ENCODE results near the gene FMNL2. TPM values are rescaled to one million over a fixed set of nuclear protein-coding genes. Genes with fewer than 3 reads are reported as not detected.

FMNL2 gene
- polyA plus RNA-seq, 3 donors = 0.28 to 3.2 (median 0.71) TPM

DNA sequence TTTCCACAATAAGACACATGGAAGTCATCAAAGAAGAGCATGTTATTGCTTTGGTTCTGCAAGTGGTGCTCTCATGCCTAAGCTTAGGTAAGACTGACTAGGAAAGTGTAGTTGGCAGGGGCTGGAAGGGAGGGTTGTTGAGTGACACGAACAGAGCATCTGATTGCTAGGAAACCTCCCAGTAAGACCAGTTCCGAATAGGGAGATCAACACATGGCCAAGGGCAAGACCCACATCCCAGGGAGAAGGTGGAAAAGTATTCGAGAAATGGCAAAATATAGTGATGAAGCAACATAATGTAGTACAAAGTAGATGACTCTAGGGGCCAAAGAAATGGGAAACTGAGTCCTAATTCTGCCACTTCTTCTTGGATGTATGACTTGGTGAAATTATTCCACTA lies 33.8 kb upstream of the FMNL2 start:
- no peak overlapping the region for H3K27ac ChIP-seq (ENCODE audit: low read depth in 1 of 2, low read length in 2 of 2)
- no peak overlapping the region for H2AFZ ChIP-seq (ENCODE audit: insufficient read depth, low read depth, low read length, poor library complexity, severe bottlenecking)
- no peaks in the 10 kb centered on the region for H3K4me1 Mint-ChIP-seq
- no peaks in the 10 kb centered on the region for H3K79me2 ChIP-seq (ENCODE audit: insufficient read depth, low read length)
- no peak overlapping the region for H3K27ac Mint-ChIP-seq
- H3K36me3 ChIP-seq (replicated peaks in 1 of 2; ENCODE audit: control insufficient read depth in 1 of 2, insufficient read depth in 2 of 2, low read length in 2 of 2) = no peaks in the 10 kb centered on the region
- 100% methylated on average over 1 of the region's 3 CpGs for WGBS (ENCODE audit: insufficient coverage)
- no peaks in the 10 kb centered on the region for H3K27me3 ChIP-seq (ENCODE audit: control insufficient read depth in 2 of 2, insufficient read depth in 2 of 2, low read length in 2 of 2)
- no peak for TF ChIP-seq CTCF (IDR thresholded peaks at IDR 0.05)
- no peaks in the 10 kb centered on the region for H3K9me3 ChIP-seq (replicated peaks in 1 of 2; ENCODE audit: control insufficient read depth in 1 of 2, insufficient read depth in 1 of 2, low read length in 2 of 2)
- no peak for DNase-seq
- intact Hi-C loops (cut with micrococcal nuclease) = no loop called here
- H3K4me3 Mint-ChIP-seq = no peak overlapping the region
- no peak overlapping the region for H3K4me2 ChIP-seq (replicated peaks; ENCODE audit: extremely low read depth, low read length, poor library complexity, severe bottlenecking)
- H3K9ac ChIP-seq (ENCODE audit: insufficient read depth, low read length, poor library complexity, severe bottlenecking) = no peak overlapping the region
- peaks cover 0 to 1% (median 0%) of the 10 kb centered on the region in 3 donors for H3K27me3 Mint-ChIP-seq (ENCODE audit: low read depth in 3 of 3)
- H3K4me1 ChIP-seq (ENCODE audit: control insufficient read depth in 1 of 2, insufficient read depth in 2 of 2, low read length in 2 of 2) = no peaks in the 10 kb centered on the region
- H3K36me3 Mint-ChIP-seq = no peaks in the 10 kb centered on the region
- H3K4me3 ChIP-seq (replicated peaks in 1 of 3; ENCODE audit: low read depth in 2 of 3, low read length in 3 of 3) = no peak overlapping the region
- H4K20me1 ChIP-seq (ENCODE audit: insufficient read depth, low read length) = no peaks in the 10 kb centered on the region
- H3K9me3 Mint-ChIP-seq = peaks cover 0 to 9% (median 0%) of the 10 kb centered on the region in 7 donors

DNA sequence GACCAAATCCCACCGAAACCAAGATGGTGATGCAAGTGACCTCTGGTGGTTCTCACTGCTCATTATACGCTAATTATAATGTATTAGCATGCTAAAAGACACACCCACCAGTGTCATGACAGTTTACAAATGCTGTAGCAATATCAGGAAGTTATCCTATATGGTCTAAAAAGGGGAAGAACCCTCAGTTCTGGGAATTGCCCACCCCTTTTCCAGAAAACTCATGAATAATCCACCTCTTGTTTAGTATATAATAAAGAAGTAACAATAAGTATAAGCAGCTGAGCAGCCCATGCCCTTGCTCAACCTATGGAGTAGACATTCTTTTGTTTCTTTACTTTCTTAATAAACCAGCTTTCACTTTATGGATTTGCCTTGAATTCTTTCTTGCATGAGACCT lies 31.0 kb upstream of the FMNL2 start:
- Histone ChIP-seq H2AFZ (ENCODE audit: insufficient read depth, low read depth, low read length, poor library complexity, severe bottlenecking) (no peak overlapping the region), H3K27ac (ENCODE audit: low read depth in 1 of 2, low read length in 2 of 2) (no peak overlapping the region), H3K4me3 (replicated peaks in 1 of 3; ENCODE audit: low read depth in 2 of 3, low read length in 3 of 3) (no peak overlapping the region), H3K79me2 (ENCODE audit: insufficient read depth, low read length) (no peaks in the 10 kb centered on the region), H3K9ac (ENCODE audit: insufficient read depth, low read length, poor library complexity, severe bottlenecking) (no peak overlapping the region), H3K27me3 (ENCODE audit: control insufficient read depth in 2 of 2, insufficient read depth in 2 of 2, low read length in 2 of 2) (no peaks in the 10 kb centered on the region), H3K9me3 (replicated peaks in 1 of 2; ENCODE audit: control insufficient read depth in 1 of 2, insufficient read depth in 1 of 2, low read length in 2 of 2) (no peaks in the 10 kb centered on the region), H3K4me1 (ENCODE audit: control insufficient read depth in 1 of 2, insufficient read depth in 2 of 2, low read length in 2 of 2) (no peaks in the 10 kb centered on the region), H3K36me3 (replicated peaks in 1 of 2; ENCODE audit: control insufficient read depth in 1 of 2, insufficient read depth in 2 of 2, low read length in 2 of 2) (no peaks in the 10 kb centered on the region), H4K20me1 (ENCODE audit: insufficient read depth, low read length) (no peaks in the 10 kb centered on the region), H3K4me2 (replicated peaks; ENCODE audit: extremely low read depth, low read length, poor library complexity, severe bottlenecking) (no peak overlapping the region)
- DNase-seq = peak in 2 of 3 donors; percentile 3 to 30
- intact Hi-C loops (cut with micrococcal nuclease) = no loop called here
- H3K36me3 Mint-ChIP-seq = no peaks in the 10 kb centered on the region
- H3K4me3 Mint-ChIP-seq = no peak overlapping the region
- no peak overlapping the region for H3K27ac Mint-ChIP-seq
- 100% methylated on average over 1 of the region's 2 CpGs for WGBS (ENCODE audit: insufficient coverage)
- H3K27me3 Mint-ChIP-seq (ENCODE audit: low read depth in 3 of 3) = peaks cover 0 to 2% (median 1%) of the 10 kb centered on the region in 3 donors
- H3K9me3 Mint-ChIP-seq = peaks cover 0 to 9% (median 0%) of the 10 kb centered on the region in 7 donors
- TF ChIP-seq CTCF (IDR thresholded peaks at IDR 0.05) = no peak
- H3K4me1 Mint-ChIP-seq = no peaks in the 10 kb centered on the region
